GM08714 (cell line): ENCODE data around the gene CPD.
A peak's percentile ranks its signal among the peaks of the same experiment; 100 is the strongest.
"Not testable (repeated sequence)": the region's sequence is repeated elsewhere in the genome, so short reads cannot be mapped to it uniquely, and the experiment has no call there.

ENCODE experiments used
- H3K4me3 ChIP-seq: fragments of 200-500 bp; sonication (Bioruptor generic); 2 replicates; pipeline ENCODE4 v1.5.1; 2014; ENCODE audit warnings: mild to moderate bottlenecking, low read length, inconsistent platforms
- ZNF274 ChIP-seq: IDR thresholded peaks from 2 replicates; pipeline ENCODE4 v1.6.1; 2012; ENCODE audit warnings: mild to moderate bottlenecking, low read depth, low read length

The CPD gene

GRCh38 chr17:30378825-30379302 lies at the start of gene CPD:
TSS of gene CPD (plus strand) at chr17:30378927. CDS start at chr17:30378981, 54 bp downstream.
- TF ChIP-seq ZNF274, result no peak
- H3K4me3 ChIP-seq, result peak within 1 kb of the TSS; percentile 76

- no peak for TF ChIP-seq ZNF274
- H3K4me3 ChIP-seq, result no peak overlapping the region
Measured at GRCh38 chr17:30332057-30332542, 46.6 kb upstream of the CPD start.

GRCh38 chr17:30333503-30334360 lies 45.0 kb upstream of the CPD start, which contains the start of gene TMIGD1:
TSS of gene TMIGD1 (minus strand) at chr17:30334057. CDS start at chr17:30332133, 1,924 bp downstream.
- no peak for TF ChIP-seq ZNF274

DNA sequence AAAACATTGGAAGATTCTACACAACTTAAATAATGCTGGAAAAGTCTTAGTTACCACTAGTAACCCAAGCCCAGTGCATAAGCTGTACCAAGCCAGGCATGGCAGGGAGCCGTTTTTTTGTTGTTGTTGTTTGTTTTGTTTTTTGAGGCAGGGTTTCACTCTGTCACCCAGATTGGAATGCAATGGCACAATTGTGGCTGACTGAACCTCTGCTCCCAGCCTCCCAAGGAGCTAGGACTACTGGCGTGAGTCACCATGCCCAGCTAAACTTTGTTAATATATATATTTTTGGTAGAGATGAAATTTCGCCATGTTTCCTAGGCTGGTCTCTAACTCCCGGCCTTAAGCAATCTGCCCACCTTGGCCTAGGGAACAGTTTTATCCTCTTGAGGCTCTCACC lies 44.3 kb upstream of the CPD start:
- no peak overlapping the region for H3K4me3 ChIP-seq
- TF ChIP-seq ZNF274, result no peak

More at GRCh38 chr17:30333503-30334360, 45.0 kb upstream of the CPD start, which contains the start of gene TMIGD1:
- H3K4me3 ChIP-seq, result no peak within 1 kb of the TSS

DNA sequence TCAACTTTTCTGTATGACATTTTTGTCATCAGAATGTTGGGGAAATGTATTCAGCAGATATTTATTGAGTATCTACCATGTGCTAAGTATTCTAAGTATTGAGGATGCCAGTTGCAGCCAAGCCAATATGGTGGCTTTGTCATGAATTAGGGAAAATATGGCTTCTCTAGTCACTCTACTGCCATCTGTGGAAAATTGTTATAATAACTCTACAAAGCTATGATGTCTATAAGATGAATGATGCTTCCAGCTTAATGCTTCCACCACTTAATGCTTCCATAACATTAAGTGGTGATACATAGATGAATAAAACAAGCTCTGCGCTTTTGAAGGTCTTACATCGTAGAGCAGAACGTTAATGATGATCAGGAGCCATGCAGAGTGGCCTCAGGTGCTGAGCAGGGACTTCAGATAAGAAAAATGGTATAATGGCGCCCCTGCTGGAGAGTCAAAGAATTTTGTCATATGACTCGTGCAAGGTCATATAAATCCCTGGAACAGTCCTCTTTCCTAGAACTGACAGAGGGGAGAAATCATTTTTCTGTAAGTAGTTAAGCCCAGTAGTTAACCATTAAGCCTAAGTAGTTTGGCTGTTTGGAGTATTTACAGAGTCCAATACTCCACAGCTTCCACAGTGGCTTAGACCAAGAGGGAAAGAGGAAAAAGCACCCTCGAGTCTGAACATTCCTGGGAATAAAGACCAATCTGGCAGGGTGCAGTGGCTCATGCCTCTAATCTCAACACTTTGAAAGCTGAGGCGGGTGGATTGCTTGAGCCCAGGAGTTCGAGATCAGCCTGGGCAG lies 42.2 kb upstream of the CPD start:
- TF ChIP-seq ZNF274, result no peak

DNA sequence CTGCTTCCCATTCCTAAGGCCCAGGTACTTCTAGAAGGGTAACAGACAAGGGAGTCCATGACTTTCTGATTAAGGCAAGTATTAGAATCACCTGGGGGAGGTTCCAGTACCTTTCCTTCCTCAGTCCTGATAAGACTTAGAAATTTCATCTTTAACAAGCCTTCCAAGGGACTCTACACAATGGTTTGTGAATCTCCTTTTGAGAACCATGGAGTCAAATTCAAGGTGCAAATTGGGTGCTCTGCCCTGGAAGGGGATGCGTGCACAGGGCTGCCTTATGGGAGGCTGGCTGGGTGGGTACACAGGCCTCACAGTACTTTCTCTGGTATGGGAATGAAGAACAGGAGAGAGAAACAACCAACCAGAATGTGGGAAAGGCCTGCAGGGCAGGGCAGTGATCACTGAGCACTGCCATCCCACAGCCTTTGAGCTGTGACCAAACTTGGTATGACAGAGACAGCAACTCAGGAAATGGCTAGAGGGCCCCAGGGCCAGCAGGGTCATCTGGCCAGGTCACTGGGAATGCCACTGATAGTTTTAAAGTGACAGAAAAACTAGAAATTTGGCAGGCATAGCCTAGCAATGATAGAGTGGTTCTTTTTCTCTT lies 41.2 kb upstream of the CPD start:
- H3K4me3 ChIP-seq, result no peak overlapping the region
- TF ChIP-seq ZNF274, result no peak

More for the DNA sequence above, 42.2 kb upstream of the CPD start:
- H3K4me3 ChIP-seq, result no peak overlapping the region

DNA sequence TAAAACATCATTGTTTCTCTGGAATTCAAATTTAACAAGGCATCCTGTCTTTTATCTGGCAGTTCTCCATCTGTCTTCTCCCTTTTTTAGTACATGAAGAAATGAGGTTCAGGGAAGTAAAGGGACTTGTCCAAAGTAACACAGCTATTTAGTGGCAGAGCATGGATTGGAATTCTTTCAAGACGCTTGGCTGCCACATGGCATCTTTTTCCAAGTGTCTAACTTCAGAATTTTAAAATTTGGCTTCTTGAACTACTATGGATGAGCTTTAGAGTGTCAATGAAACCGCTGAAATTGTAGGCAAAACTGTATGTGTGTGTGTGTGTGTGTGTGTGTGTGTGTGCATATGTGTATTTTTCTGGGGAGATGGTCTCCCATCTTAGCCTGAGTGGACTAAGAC lies 39.6 kb upstream of the CPD start:
- TF ChIP-seq ZNF274, result no peak
- H3K4me3 ChIP-seq, result no peak overlapping the region

GRCh38 chr17:30340801-30341356 lies 37.8 kb upstream of the CPD start:
- no peak for TF ChIP-seq ZNF274
- no peak overlapping the region for H3K4me3 ChIP-seq

- TF ChIP-seq ZNF274, result no peak
- no peak overlapping the region for H3K4me3 ChIP-seq
Measured at GRCh38 chr17:30341703-30342249, 37.0 kb upstream of the CPD start.

DNA sequence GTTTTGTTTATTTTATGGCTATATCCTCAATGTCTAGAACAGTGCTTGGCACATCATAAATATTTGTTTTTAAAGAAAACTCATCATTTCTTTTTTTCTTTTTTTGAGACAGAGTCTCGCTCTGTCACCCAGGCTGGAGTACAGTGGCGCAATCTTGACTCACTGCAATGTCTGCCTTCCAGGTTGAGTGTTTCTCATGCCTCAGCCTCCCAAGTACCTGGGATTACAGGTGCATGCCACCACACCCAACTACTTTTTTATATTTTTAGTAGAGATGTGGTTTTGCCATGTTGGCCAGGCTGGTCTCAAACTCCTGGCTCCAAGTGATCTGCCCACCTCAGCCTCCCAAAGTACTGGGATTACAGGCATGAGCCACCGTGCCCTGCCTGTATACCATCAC lies 35.5 kb upstream of the CPD start:
- not testable (repeated sequence) for H3K4me3 ChIP-seq

GRCh38 chr17:30343796-30344195 lies 34.9 kb upstream of the CPD start:
- no peak overlapping the region for H3K4me3 ChIP-seq
- no peak for TF ChIP-seq ZNF274

GRCh38 chr17:30344283-30345088 lies 34.2 kb upstream of the CPD start:
- TF ChIP-seq ZNF274, result no peak
- H3K4me3 ChIP-seq, result no peak overlapping the region

GRCh38 chr17:30345089-30345433 lies 33.7 kb upstream of the CPD start:
- H3K4me3 ChIP-seq, result no peak overlapping the region
- no peak for TF ChIP-seq ZNF274

GRCh38 chr17:30345527-30346075 lies 33.1 kb upstream of the CPD start:
- TF ChIP-seq ZNF274, result no peak
- H3K4me3 ChIP-seq, result no peak overlapping the region
